Smooth muscle cell (in vitro differentiated cells): ENCODE results near the gene AASDH. TPM values are rescaled to one million over a fixed set of nuclear protein-coding genes. Genes with fewer than 3 reads are reported as not detected.

Experiments used
- DNase-seq: peaks from one replicate; lab custom pipeline; 2025; ENCODE audit not compliant: unreplicated experiment; lab: John Stamatoyannopoulos, UW
- H2AFZ ChIP-seq: fragments of 200-600 bp; sonication (generic); 2 replicates; pipeline ENCODE4 v1.6.0; 2016; ENCODE audit warnings: antibody characterized with exemption, low read depth, mild to moderate bottlenecking
- H3F3A ChIP-seq: fragments of 200-600 bp; sonication (generic); 2 replicates; pipeline ENCODE4 v1.6.0; 2017; ENCODE audit warnings: antibody characterized with exemption, low read depth
- H3K27ac ChIP-seq: fragments of 200-600 bp; sonication (generic); 2 replicates; pipeline ENCODE4 v1.5.1; 2016; ENCODE audit warnings: low read depth, mild to moderate bottlenecking
- H3K27me3 ChIP-seq: fragments of 200-600 bp; sonication (generic); 2 replicates; pipeline ENCODE4 v1.6.1; 2016; ENCODE audit warnings: low read depth, mild to moderate bottlenecking
- H3K36me3 ChIP-seq: fragments of 200-600 bp; sonication (generic); 2 replicates; pipeline ENCODE4 v1.5.1; 2016; ENCODE audit warnings: low read depth
- H3K4me1 ChIP-seq: fragments of 200-600 bp; sonication (generic); 2 replicates; pipeline ENCODE4 v1.5.1; 2016; ENCODE audit warnings: low read depth
- H3K4me2 ChIP-seq: fragments of 200-600 bp; sonication (generic); 2 replicates; pipeline ENCODE4 v1.6.0; 2016; ENCODE audit warnings: mild to moderate bottlenecking
- H3K4me3 ChIP-seq: fragments of 200-600 bp; sonication (generic); 2 replicates; pipeline ENCODE4 v1.5.1; 2016; ENCODE audit warnings: mild to moderate bottlenecking
- H3K79me2 ChIP-seq: fragments of 200-600 bp; sonication (generic); 2 replicates; pipeline ENCODE4 v1.6.0; 2016; ENCODE audit warnings: low read depth, mild to moderate bottlenecking
- H3K9ac ChIP-seq: fragments of 200-600 bp; sonication (generic); 2 replicates; pipeline ENCODE4 v1.6.0; 2016; ENCODE audit warnings: low read depth
- H3K9me3 ChIP-seq: fragments of 200-600 bp; sonication (generic); replicated peaks from 2 replicates; pipeline ENCODE4 v1.5.1; 2016; ENCODE audit warnings: low read depth
- H4K20me1 ChIP-seq: fragments of 200-600 bp; sonication (generic); 2 replicates; pipeline ENCODE4 v1.6.0; 2016; ENCODE audit warnings: low read depth
- CTCF ChIP-seq: fragments of 200-600 bp; sonication (generic); IDR thresholded peaks from 2 replicates; pipeline ENCODE4 v1.5.1; 2017; ENCODE audit warnings: borderline replicate concordance, mild to moderate bottlenecking, antibody characterized with exemption; ENCODE audit not compliant: insufficient read depth, poor library complexity, severe bottlenecking
- WGBS: methylation state at CpG from one replicate; pipeline ENCODE4 v1.1.7; 2016; ENCODE audit warnings: low lambda C conversion rate; 5-methylcytosine and 5-hydroxymethylcytosine counted together
- polyA plus RNA-seq: library from polyadenylated mRNA; unstranded; fragments of >200 nt; fragmentation: Nextera tagmentation; extraction: Ambion mirVana; gene quantifications from 2 replicates; pipeline ENCODE4 v1.2.1, GENCODE V29; 2016
- total RNA-seq: library from RNA; depleted of rRNA; stranded (reverse); fragments of >200 nt; gene quantifications from 2 replicates; pipeline ENCODE4 v1.2.3, GENCODE V29; 2014

Gene AASDH
- total and polyA plus RNA-seq, 2 experiments from 2014 or later = 7.7 to 11.3 TPM

- Histone ChIP-seq H3K9ac (no peak overlapping the region), H3K27ac (no peak overlapping the region), H3F3A (no peaks in the 10 kb centered on the region), H3K36me3 (peaks cover 6% of the 10 kb centered on the region), H3K9me3 (no peaks in the 10 kb centered on the region), H3K27me3 (no peaks in the 10 kb centered on the region), H3K4me2 (no peak overlapping the region), H4K20me1 (no peaks in the 10 kb centered on the region), H3K4me1 (peaks cover 7% of the 10 kb centered on the region), H2AFZ (no peak overlapping the region), H3K79me2 (no peaks in the 10 kb centered on the region), H3K4me3 (no peak overlapping the region)
- DNase-seq = no peak
- no peak for TF ChIP-seq CTCF
- 70% methylated on average over 2 of the region's 2 CpGs for WGBS
Measured at GRCh38 chr4:56330691-56331090, 56.6 kb downstream of the AASDH start.

- 51% methylated on average over 2 of the region's 2 CpGs for WGBS
- H3K4me1 ChIP-seq = peaks cover 7% of the 10 kb centered on the region
- H3K79me2 ChIP-seq = no peaks in the 10 kb centered on the region
- peaks cover 6% of the 10 kb centered on the region for H3K36me3 ChIP-seq
- H3F3A ChIP-seq = no peaks in the 10 kb centered on the region
- H3K27ac ChIP-seq = no peak overlapping the region
- no peak overlapping the region for H2AFZ ChIP-seq
- H3K4me3 ChIP-seq = no peak overlapping the region
- no peaks in the 10 kb centered on the region for H3K27me3 ChIP-seq
- TF ChIP-seq CTCF = no peak
- no peak overlapping the region for H3K4me2 ChIP-seq
- no peak overlapping the region for H3K9ac ChIP-seq
- DNase-seq = no peak
- no peaks in the 10 kb centered on the region for H4K20me1 ChIP-seq
- H3K9me3 ChIP-seq = no peaks in the 10 kb centered on the region
Measured at GRCh38 chr4:56326363-56326762, 60.9 kb downstream of the AASDH start.

- Histone ChIP-seq H3K4me2 (no peak overlapping the region), H3F3A (no peaks in the 10 kb centered on the region), H3K79me2 (no peaks in the 10 kb centered on the region), H3K9ac (no peak overlapping the region), H3K4me1 (no peaks in the 10 kb centered on the region), H3K4me3 (no peak overlapping the region), H4K20me1 (no peaks in the 10 kb centered on the region), H3K27me3 (no peaks in the 10 kb centered on the region), H3K36me3 (peaks cover 6% of the 10 kb centered on the region), H3K9me3 (no peaks in the 10 kb centered on the region), H2AFZ (no peak overlapping the region), H3K27ac (no peak overlapping the region)
- WGBS = 86% methylated on average over 8 of the region's 8 CpGs
- TF ChIP-seq CTCF = no peak
- DNase-seq = no peak
Measured at GRCh38 chr4:56324011-56324610, 63.2 kb downstream of the AASDH start.

GRCh38 chr4:56323327-56323726 is 64.0 kb downstream of the AASDH start:
- no peak for TF ChIP-seq CTCF
- Histone ChIP-seq H3K79me2 (no peaks in the 10 kb centered on the region), H3K9me3 (no peaks in the 10 kb centered on the region), H2AFZ (no peak overlapping the region), H4K20me1 (no peaks in the 10 kb centered on the region), H3K4me3 (no peak overlapping the region), H3K9ac (no peak overlapping the region), H3K4me1 (no peaks in the 10 kb centered on the region), H3K27ac (no peak overlapping the region), H3F3A (no peaks in the 10 kb centered on the region), H3K36me3 (peaks cover 3% of the 10 kb centered on the region), H3K4me2 (no peak overlapping the region), H3K27me3 (no peaks in the 10 kb centered on the region)
- 89% methylated on average over 10 of the region's 10 CpGs for WGBS
- no peak for DNase-seq
